A204.1 (cell line): Measurements from ENCODE around the gene CLPTM1L.
"Not testable (repeated sequence)": the region's sequence is repeated elsewhere in the genome, so short reads cannot be mapped to it uniquely, and the experiment has no call there.

Experiments used
- FAIRE-seq: peaks from 2 replicates; lab custom pipeline; 2012; peaks lifted over from hg19 to GRCh38; lab: Jason Lieb, UNC

The CLPTM1L gene

DNA sequence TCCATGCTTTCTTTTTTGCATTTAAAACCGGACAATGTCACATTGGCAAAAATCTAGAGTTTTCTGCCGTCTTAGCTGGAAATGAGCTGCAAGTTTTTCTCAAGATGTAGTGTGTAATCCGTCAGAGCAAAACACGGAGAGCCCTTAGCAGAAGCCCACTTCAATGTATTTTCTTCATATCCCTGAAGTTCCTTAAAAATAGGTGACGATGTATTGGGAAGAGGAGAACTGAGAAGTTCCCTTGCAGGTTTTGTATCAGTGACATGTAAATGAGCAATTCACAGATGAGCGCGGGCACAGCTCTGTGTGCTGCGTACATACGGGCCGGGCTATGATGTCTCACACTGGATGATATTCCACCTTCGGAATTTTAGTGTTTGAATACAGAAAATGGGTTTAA lies 14.8 kb upstream of the CLPTM1L start:
- FAIRE-seq, result no peak

DNA sequence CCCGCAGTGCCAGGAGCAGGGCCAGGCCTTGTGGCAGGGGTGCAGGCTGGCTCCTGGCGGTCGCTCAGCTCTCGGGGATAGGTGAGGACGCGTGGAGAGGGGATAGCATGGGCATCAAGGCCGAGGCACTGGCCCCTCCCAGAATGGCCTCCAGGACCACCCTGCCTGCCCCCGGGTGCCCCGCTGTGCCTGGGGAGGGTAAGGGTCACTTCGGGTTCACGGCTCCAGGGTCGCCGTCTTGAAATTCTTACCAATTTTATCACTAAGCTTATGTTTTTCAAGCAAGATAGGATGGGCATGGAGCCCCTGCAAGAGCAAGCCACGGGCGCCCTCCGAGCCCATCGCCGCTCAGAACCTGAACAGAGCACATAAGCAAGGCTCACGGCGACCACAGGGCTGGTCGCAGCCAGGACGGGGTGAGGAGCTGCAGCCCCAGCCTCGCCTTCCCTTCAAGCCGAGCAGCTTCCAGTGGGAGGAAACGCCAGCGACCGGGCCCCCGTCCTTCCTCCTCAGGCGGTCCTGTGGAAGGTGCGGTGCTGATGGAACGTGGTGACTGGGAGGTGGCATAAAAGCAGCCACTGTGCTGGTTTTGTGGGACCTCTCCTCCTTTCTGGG lies 14.2 kb upstream of the CLPTM1L start:
- FAIRE-seq, result no peak

DNA sequence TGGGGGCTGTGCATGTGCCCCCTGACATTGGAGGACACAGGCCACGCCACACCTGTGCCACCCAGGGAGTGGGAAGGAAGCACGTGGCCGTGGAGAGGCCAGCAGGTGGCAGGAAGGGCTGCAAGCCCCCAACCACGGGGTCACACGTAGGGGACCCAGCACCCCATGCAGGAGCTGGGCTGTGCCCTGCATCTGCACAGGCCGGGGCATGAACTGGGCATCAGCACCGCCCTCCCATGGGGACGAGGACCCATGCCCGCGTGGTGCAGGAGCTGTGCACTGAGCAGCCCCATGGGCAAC lies 13.8 kb upstream of the CLPTM1L start:
- no peak for FAIRE-seq

DNA sequence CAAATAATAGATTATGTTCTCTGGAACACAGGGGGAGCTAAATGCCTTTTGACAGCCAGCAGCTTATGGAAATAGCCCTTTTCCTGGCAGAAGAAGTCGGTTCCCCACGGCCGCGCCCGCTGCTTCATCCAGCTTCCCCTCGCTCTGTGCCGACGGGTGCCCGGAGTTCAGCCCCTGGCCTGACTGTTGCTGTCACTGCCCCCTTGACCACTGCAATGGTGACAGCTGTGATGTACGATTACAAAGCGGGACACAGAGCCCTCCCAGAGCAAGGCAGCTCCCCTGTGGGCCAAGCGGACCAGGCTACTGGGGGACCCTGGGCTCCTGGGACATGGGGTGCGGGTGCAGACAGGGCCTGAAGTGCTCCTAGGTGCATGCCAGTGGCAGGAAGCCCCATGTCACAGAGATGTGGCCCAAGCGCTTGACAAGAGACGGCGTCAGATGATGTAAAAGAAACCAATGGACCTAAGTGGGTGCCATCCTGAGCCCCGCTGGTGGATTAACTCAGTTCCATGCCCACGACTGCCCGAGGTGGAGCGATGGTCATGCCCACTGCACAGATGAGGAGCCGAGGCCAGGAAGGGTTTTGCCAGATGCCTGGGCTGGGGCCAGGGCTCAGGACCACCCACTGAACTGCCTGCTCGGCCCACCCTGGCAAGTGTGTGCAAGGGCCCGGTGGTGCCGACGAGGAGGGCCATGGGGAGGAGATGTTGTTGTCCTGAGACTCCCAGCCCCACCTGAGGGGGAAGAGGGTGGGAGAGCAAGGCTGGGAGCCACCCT lies 13.2 kb upstream of the CLPTM1L start:
- no peak for FAIRE-seq

DNA sequence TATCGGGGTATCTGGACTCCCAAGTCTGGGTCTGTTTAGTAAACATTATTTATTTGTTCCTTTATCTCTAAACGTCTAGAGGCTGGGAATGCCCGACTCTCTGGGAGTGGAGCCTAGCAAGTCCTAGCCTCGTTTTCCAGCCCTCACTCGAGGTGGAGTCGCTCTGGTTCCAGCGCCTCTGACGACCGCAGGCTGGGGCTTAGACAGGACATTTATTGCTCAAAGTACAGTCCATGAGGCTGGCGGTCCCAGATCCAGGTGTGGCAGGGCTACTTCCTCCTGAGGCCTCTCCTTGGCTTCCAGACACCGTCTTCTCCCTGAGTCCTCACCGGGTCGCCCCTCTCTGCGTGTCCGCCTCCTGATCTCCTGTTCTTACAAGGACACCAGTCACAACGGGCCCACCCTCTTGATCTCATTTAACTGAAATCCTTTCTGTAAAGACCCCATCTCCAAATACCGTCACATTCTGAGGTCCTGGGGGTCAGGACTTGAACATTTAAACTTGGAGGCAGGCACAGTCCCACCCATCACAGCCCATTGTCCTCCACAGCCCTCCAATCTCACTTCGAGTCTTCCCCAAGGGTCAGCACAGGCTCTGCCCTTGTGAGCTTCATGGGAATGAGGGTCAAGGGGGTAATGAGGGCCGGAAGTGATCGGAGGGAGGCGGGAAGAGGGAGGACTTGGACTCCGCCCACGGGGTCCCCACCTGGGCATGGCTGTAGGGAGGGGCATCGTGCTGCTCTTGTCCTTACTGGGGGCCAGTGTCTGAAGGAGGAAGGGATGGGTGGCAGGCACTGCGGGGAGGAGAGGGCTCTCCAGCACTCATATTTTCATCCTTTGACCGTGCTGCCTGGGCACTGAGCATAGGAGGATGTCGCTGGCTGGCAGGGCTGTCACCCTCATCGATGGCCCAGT lies 12.2 kb upstream of the CLPTM1L start:
- no peak for FAIRE-seq

DNA sequence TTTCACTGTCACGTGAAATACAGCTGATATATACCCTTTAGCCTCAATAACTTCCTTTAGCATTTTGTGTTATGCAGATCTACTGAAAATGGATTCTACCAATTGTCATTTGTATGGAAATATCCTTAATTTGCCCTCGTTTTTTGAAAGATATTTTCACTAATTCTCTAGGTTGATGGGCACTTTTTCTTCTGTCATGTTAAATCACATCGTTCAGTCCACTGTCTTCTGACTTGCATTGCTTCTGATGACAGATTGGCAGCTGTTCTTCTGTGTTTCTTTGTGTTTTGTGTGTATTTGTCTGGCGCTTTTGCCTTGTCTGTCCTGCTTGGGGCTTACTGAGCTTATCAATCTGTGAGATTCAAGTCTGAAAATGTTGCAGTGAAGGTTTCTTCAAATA lies 9.7 kb upstream of the CLPTM1L start:
- no peak for FAIRE-seq

DNA sequence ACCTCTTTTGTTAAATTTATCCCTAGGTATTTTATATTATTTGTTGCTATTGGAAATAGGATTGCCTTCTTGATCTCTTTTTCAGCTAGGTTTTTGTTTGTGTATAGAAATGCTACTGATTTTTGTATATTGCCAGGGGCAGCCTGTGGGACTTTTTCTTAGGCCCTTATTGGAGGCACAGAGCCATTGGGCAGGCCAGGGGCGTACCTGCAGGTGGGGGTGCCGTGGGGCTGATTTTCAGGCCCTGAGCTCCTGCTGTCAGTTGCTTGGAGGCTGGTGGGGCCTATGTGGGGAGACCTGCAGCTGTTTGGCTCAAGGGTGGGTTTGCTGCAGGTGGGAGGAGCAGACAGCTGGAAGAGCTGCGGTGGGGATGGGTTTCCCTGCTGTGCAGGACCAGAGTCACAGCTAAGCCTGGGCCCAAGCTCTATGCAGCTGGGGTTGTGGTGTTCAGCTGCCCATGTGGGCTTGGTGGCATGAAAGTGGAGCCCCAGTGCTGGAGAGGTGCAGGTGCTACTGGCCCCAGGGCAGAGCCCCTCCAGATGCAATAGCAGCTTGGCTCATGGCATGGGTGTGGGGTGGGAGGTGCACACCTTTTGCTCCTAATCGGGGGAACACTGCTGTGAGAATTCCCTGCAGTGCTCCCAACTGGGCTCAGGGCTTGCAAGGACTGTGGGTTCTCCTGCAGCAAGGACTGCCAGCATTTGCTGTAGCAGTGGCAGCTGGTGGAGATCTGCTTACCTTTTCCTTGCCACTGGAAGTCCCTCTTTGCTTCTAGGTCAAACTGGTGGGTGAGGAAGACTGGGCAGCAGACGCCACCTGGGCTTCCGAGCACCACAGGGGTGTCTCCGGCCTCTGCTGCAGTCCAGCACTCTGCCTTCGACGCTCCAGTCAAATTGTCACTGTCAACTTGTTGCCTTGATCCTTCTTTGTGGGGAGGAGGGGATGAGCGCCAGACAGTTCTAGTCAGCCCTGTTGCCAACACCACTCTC lies 7.6 kb upstream of the CLPTM1L start:
- FAIRE-seq, result no peak

DNA sequence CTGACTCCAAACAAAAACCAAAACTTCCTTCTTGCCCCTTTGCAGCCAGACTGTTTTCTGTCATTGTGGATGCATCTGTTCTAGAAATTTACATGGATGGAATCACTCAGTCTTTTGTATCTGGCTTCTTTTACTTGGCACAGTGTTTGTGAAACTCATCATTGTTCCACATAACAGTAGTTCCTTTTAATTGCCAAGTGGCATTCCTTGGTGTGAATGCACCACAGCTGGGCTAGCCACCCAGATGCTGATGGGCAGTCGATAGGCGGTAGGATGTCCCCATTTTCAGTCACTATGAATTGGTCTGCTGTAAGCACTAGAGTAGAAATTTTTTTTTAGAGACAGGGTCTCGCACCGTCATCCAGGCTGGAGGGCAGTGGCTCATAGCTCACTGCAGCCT lies 6.3 kb upstream of the CLPTM1L start:
- FAIRE-seq, result no peak

DNA sequence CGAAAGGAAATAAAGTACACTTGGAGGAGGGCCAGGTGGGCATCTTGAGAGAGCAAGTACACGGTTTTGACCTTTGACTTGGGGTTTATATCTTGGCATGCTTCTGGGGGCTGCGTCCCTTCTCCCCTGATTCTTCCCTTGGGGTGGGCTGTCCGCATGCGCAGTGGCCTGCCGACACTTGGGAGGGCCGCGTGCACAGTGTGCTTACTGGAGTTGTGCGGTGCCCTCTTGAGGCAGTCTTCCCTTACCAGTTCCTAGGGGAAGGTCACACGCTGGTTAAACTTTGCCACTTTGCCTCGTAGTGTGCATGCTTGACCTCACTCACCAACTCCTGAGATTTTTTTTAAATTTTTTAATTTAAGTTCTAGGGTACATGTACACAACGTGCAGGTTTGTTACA lies 4.3 kb upstream of the CLPTM1L start:
- no peak for FAIRE-seq

DNA sequence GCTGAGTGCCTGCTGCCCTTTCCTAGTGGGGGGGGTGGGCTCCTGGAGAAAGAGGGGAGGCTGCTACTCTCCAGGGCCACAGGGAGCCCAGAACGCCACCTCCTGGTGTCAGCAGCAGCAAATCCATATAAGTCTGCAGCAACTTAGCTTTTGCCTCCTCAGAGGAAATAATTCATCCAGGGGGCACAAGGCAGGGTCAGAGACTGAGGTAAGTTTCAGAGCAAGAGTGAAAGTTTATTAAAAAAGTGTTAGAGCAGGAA lies 4.0 kb upstream of the CLPTM1L start:
- FAIRE-seq, result no peak

DNA sequence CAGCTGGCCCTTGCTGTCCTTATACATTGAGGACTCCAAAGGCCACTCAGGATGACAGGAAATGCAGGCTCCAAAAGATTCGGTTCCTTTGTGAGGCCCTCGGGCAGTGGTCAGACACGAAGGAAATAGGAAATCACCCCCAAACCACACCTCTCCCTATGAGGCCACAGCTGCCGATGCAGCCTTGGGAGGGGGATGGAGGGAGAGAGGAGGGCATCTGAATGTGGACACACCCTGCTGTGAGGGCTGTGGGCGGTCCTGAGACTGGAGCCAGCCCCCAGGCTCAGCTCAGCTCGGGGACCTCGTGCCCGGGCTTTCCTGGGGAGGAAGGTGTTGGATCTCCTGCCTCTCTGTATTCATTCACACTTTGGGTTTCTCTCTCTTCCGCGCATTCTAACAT lies 2.7 kb upstream of the CLPTM1L start:
- FAIRE-seq, result no peak

DNA sequence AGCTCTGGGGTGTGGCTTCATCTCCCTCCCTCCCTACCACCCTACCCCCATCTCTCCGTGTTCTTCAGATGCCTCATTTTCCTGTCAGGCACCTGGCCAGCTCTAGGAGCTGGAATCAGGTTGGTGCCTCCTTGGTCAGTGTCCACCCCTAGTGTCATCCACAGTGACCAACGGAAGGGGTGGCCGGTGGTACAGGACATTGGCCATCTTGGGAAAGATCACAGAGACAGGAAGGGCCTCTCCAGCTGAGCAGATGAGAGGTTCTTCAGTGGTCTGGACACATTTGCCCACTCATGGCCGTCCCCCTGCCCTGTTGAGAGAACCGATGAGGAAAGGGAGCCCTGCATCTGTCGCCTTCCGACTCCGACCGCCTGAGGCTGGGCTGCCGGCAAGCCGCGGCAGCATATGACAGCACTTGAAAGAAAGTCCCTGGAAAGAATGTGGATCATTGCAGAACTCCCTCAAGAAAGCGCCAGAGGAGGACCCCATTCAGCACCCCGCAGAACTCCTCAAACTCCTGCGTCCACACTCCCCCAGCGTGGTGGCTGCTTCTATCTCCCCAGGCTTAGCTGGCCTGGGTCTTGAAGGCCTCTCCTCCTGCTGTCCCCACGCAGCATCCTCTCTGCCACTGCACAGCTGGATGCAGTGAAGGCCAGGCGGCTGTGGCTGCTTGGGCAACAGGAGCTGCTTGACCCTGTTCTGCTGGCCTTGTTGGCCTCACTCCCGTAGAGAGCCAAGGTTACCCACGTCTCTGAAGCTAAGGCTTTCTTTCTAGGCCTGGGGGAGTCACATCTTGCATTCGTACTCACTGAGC lies 1.9 kb upstream of the CLPTM1L start:
- FAIRE-seq, result no peak

DNA sequence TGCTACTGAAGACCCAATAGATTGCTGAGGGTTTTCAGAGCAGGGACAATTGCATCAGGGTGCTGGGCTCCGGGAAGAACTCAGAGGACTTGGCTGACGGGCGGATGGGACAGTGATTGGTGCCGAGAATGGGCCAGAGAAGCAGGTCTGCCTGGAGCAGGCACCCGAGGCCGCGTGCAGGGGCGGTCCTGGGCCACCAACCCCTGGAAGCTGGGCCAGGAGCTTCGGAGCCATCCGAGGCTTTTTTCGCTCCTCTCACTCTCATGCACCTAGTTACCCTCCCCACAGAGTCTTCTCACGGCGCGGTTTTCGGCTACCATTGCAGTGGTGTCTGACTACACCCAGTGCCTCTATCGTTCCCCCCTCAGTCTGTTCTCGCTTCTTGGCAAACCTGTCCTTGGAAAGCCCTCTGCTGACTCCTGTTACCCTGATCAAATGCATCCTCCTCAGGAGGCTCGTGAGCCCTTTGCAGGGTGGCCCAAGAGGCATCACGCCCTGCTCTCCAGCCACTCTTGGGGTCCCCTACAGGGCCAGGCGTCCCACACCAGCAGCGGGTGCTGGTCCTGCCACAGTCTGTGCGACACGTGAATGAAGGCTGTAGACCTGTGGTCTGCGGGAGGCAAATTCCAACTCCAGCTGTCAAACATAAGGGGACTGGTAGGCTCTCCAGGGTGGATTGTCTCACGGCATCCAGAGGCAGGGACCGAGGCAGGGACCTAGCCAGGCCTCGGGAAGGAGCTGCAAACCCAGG lies 1.2 kb upstream of the CLPTM1L start:
- no peak for FAIRE-seq

DNA sequence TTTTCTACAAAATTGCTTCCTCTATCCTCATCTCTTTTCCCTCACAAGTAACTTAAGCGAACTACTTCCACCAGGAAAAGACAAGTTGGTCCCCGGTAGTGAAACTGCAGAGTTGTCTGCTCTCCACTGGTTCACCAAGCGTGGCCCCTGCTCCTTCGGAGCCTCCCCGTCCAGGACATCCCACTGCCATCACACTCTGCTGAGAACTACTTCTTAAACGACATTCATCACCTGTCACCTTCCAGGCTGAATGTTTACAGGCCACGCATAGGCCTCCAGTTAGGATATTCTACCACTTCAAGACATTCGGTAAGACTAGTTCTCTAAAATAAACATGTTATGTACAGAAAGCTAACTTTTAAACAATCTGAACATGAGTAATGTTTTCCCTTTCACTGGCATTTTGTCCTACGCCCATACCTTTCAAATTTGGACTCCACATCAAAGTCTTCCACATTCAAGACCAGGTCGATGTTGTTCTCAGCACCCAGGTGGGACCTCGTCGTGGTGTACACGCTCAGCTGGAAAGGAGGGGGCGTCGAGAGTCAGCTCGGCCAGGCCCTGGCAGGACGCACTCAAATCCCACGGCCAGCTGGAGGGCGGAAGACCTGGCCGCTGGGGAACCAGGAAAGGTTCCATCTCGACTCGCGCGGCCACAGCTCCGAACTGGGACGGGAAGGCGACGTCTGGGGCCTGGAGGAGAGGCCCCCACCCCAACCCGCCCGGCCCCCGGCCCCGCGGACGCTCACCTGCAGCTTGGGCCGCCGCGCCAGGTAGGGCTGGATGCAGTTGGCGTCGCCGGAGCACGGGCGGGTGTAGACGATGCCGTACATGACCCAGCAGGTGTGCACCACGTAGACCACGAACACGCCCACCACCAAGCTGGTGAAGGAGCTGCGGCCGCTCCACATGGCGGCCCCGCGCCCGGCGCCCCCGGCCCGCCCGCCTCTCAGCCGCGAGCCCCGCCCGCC lies 683 bp downstream of the CLPTM1L start:
- no peak for FAIRE-seq

DNA sequence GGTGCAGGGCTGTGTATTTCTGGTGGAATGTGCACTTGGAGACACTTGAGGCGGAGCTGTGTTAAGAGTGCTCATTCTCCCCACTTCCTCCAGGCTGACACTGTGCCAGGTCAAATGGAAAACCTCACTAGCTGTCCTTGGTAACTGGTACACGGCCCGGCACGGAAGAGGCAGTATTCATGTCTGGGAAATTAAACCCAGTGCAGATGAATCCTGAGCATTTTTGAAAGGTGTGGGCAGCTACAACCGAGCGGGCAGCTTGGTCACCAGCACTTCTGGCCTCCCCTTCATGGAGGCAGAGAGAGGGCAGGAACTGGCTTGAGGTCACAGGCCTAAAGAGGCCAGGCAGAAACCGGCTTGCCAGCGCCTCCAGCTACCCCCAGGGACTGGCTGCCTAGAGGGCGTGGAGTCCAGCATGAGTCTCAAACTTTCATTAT lies 1.6 kb downstream of the CLPTM1L start:
- no peak for FAIRE-seq

DNA sequence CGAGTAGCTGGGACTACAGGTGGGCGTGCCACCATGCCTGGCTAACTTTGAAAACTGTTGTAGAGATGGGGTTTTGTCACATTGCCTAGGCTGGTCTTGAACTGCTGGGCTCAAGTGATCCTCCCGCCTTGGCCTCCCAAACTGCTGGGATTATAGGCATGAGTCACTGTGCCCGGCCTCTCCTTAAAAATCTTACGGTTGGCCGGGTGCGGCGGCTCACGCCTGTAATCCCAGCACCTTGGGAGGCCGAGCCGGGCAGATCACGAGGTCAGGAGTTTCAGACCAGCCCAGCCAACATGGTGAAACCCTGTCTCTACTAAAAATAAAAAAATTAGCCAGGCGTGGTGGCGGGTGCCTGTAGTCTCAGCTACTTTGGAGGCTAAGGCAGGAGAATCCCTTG lies 2.2 kb downstream of the CLPTM1L start:
- FAIRE-seq, result not testable (repeated sequence)

DNA sequence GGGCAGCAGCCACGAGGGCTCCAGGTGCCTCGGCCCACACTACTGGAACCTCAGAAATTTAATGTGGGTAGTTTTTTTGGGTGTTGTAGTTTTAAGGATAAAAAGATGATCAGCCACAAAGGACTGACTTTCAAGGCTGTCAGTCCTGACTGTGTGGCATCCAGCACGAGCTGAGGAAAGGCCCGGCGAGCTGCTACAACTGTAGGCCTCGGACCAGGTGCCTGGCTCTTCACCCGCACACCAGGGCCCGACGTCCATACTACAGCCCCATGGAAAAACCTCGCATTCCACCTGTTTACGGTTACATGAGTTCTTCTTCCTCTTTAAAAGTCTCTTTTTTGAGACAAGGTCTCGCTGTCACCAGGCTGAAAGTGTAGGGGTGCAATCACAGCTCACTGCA lies 2.6 kb downstream of the CLPTM1L start:
- no peak for FAIRE-seq

DNA sequence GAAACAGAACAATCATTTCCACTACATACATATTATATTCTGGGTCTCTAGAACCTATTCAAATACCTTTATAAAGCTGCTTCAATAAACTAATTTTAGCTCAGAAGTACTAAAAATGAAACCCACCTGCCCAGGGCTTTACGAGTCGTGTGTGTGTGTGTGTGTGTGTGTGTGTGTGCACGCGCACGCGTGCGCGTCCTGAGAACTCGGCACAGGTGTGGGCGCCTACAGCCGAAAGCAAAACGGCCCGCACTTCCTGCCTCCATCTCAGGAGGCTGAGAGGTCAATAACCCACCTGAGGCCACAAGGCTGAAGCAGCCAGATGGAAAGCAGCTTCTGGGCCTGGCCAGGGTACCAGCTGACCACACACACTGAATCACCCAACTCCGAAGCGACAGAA lies 3.0 kb downstream of the CLPTM1L start:
- no peak for FAIRE-seq

DNA sequence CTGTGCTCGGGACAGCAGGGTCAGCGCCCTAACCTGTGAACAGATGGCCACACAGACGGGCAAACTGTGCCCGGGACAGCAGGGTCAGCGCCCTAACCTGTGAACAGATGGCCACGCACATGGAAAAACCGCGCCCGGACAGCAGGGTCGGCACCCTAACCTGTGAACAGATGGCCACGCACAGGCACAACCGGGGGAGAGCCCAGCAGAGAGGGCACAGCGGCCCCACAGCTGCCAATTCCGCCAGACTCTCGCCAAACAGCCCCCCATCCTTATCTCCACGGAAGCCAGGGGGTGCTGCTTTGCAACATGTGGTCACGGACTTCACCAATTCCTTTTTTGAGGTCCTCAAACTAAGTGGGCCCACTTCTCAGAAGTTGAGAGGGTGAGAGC lies 5.1 kb downstream of the CLPTM1L start:
- FAIRE-seq, result not testable (repeated sequence)
